ENCODE data around the gene IRS1. TPM values are rescaled to one million over a fixed set of nuclear protein-coding genes. Genes with fewer than 3 reads are reported as not detected.

The IRS1 gene
- total RNA-seq, 6 experiments from 2014 or later, result 9.0 to 24.4 (median 15.8) TPM

- Histone ChIP-seq H3K27ac (no peak overlapping the region), H3K36me3 (no peaks in the 10 kb centered on the region), H3K4me3 (no peak overlapping the region), H3K27me3 (no peaks in the 10 kb centered on the region), H3K4me1 (peaks cover 0 to 5% (median 0%) of the 10 kb centered on the region in 4 donors), H3K9me3 (no peaks in the 10 kb centered on the region)
- no peak for DNase-seq
- no peak for ATAC-seq
- TF ChIP-seq CTCF (IDR thresholded peaks at IDR 0.05) (no peak), POLR2A (IDR thresholded peaks at IDR 0.05) (no peak)
- 87% methylated on average over 4 of the region's 4 CpGs for WGBS (ENCODE audit: insufficient coverage, low coverage, low lambda C conversion rate, missing lambda C conversion rate)
- intact Hi-C loops (cut with DNase I), result no loop called here
These were observed 104.9 kb downstream of the IRS1 start for GRCh38 chr2:226694586-226695284.

- Histone ChIP-seq H3K4me3 (no peak overlapping the region), H3K9me3 (no peaks in the 10 kb centered on the region), H3K27ac (no peak overlapping the region), H3K36me3 (no peaks in the 10 kb centered on the region), H3K4me1 (peaks cover 0 to 5% (median 0%) of the 10 kb centered on the region in 4 donors), H3K27me3 (no peaks in the 10 kb centered on the region)
- 53% methylated on average over 4 of the region's 4 CpGs for WGBS (ENCODE audit: insufficient coverage, low coverage, low lambda C conversion rate, missing lambda C conversion rate)
- intact Hi-C loops (cut with DNase I), result no loop called here
- DNase-seq, result no peak
- TF ChIP-seq POLR2A (IDR thresholded peaks at IDR 0.05) (no peak), CTCF (IDR thresholded peaks at IDR 0.05) (no peak)
- no peak for ATAC-seq
These were observed 105.5 kb downstream of the IRS1 start for GRCh38 chr2:226694149-226694548.

GRCh38 chr2:226693521-226693920, 106.1 kb downstream of the IRS1 start:
- no peak overlapping the region for H3K27ac ChIP-seq
- WGBS (ENCODE audit: insufficient coverage, low coverage, low lambda C conversion rate, missing lambda C conversion rate), result 31% methylated on average over 4 of the region's 4 CpGs
- peak in 3 of 4 donors; percentile 29 to 47 (median 32) for ATAC-seq
- H3K36me3 ChIP-seq, result no peaks in the 10 kb centered on the region
- H3K27me3 ChIP-seq, result no peaks in the 10 kb centered on the region
- peaks cover 0 to 5% (median 0%) of the 10 kb centered on the region in 4 donors for H3K4me1 ChIP-seq
- H3K9me3 ChIP-seq, result no peaks in the 10 kb centered on the region
- TF ChIP-seq CTCF (IDR thresholded peaks at IDR 0.05) (no peak), POLR2A (IDR thresholded peaks at IDR 0.05) (no peak)
- DNase-seq, result no peak
- intact Hi-C loops (cut with DNase I), result no loop called here
- H3K4me3 ChIP-seq, result no peak overlapping the region

GRCh38 chr2:226692521-226693126, 107.0 kb downstream of the IRS1 start:
- Histone ChIP-seq H3K27me3 (no peaks in the 10 kb centered on the region), H3K36me3 (no peaks in the 10 kb centered on the region), H3K9me3 (no peaks in the 10 kb centered on the region), H3K27ac (no peak overlapping the region), H3K4me3 (no peak overlapping the region), H3K4me1 (peaks cover 0 to 5% (median 0%) of the 10 kb centered on the region in 4 donors)
- intact Hi-C loops (cut with DNase I), result no loop called here
- no peak for TF ChIP-seq CTCF (IDR thresholded peaks at IDR 0.05)
- TF ChIP-seq POLR2A (IDR thresholded peaks at IDR 0.05), result no peak
- WGBS (ENCODE audit: insufficient coverage, low coverage, low lambda C conversion rate, missing lambda C conversion rate), result 88% methylated on average over 8 of the region's 9 CpGs
- DNase-seq (no peak), ATAC-seq (no peak)
